ENCODE measurements around the gene GAB3.

The GAB3 gene

GRCh38 chrX:154721155-154721554 is 29.7 kb downstream of the GAB3 start:
- no peak for TF ChIP-seq CTCF (conservative IDR thresholded peaks at IDR 0.05; ENCODE audit: low read length)
- H3K4me3 ChIP-seq (ENCODE audit: low read length), result no peak overlapping the region
- no peak for DNase-seq (ENCODE audit: low read depth)

DNA sequence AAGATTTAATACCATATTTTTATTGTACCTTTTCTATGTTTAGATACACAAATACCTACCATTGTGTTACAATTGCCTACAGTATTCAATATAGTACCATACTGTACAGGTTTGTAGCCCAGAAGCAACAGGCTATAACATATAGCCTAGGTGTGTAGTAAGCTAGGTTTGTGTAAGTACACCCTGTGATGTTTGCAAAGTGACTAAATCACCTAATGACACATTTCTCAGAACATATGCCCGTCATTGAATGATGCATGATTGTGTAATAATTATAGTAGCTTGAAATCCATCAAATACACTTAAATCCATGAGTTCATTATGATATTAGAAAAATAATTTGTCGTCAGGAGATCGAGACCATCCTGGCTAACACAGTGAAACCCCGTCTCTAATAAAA is 30.8 kb downstream of the GAB3 start:
- no peak for DNase-seq (ENCODE audit: low read depth)
- H3K4me3 ChIP-seq (ENCODE audit: low read length), result no peak overlapping the region
- no peak for TF ChIP-seq CTCF (conservative IDR thresholded peaks at IDR 0.05; ENCODE audit: low read length)

GRCh38 chrX:154719132-154719675 is 31.7 kb downstream of the GAB3 start:
- no peak for TF ChIP-seq CTCF (conservative IDR thresholded peaks at IDR 0.05; ENCODE audit: low read length)
- peak; percentile 44 for DNase-seq (ENCODE audit: low read depth)
- no peak overlapping the region for H3K4me3 ChIP-seq (ENCODE audit: low read length)

DNA sequence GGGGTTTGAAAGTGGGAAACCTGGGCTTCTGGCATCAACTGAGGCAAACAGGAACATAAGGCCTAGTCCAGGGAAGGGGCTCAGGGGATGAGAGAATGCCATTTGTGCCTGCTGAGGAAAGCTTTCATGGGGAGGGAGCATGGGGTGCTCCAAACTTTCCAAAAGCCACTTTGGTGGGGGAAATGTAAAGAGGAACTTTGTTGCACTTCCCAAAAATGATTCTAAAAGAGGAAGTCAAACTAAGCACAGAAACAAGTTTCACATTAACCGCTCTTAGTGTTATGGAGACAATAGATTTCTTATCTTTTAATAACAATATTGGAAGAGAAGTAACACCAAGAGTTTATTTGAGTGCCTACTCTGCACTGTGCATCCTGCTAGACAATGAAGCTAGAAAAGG is 32.3 kb downstream of the GAB3 start:
- H3K4me3 ChIP-seq (ENCODE audit: low read length), result no peak overlapping the region
- TF ChIP-seq CTCF (conservative IDR thresholded peaks at IDR 0.05; ENCODE audit: low read length), result no peak
- no peak for DNase-seq (ENCODE audit: low read depth)

- DNase-seq (ENCODE audit: low read depth), result peak; percentile 62
- 0 out of 2 replicates have a peak, but pooled peaks have one; percentile 13 for TF ChIP-seq CTCF (conservative IDR thresholded peaks at IDR 0.05; ENCODE audit: low read length)
- no peak overlapping the region for H3K4me3 ChIP-seq (ENCODE audit: low read length)
Observed at GRCh38 chrX:154717824-154718223, 33.1 kb downstream of the GAB3 start.

GRCh38 chrX:154715825-154716224 is 35.1 kb downstream of the GAB3 start:
- H3K4me3 ChIP-seq (ENCODE audit: low read length), result no peak overlapping the region
- TF ChIP-seq CTCF (conservative IDR thresholded peaks at IDR 0.05; ENCODE audit: low read length), result no peak
- DNase-seq (ENCODE audit: low read depth), result no peak

GRCh38 chrX:154714925-154715324 is 36.0 kb downstream of the GAB3 start:
- H3K4me3 ChIP-seq (ENCODE audit: low read length), result no peak overlapping the region
- TF ChIP-seq CTCF (conservative IDR thresholded peaks at IDR 0.05; ENCODE audit: low read length), result peak; percentile 75
- peak; percentile 47 for DNase-seq (ENCODE audit: low read depth)
